ENCODE data around the gene PPM1H. TPM values are rescaled to one million over a fixed set of nuclear protein-coding genes. Genes with fewer than 3 reads are reported as not detected.

The PPM1H gene
- total RNA-seq, 4 donors from 2014 or later: 1.7 to 7.4 (median 3.4) TPM

DNA sequence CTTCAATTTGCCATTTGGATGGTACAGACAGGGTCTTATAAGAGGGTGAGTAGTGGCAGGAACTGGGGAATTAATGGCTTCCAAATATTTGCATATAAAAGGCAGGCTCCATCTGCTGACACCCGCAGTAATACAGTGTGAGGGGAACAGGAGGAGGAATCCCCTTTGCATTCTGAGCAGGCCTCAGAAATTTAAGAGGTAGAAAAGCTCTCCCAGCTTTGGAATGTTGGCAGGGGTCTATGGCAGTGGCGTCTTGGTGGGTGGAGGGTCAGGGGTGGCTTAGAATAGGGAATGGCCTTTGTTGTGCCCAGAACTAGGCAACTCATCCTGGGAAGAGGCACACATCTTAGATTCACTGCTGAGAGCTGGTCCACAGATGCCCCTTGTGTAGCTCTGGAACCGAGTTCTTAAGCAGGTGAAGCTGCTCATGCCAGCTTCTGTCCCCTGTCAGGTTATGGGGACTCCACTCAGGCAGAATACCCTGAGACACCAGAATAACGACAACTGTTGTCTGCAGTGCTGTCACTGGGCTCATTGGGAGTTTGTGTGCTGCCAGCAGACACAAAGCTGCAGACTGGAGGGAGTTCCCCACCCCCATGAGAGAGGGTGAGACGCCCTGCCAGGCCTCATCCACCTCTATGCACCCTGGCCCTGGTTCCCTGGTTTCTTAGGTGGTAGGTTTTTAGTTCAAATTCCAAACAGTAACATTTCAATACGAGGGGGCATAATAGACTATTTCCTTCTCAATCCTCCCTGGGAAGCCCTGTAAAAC, 278.2 kb downstream of the PPM1H start:
- no peaks in the 10 kb centered on the region for H3K9me3 ChIP-seq
- no peak overlapping the region for H3K4me3 ChIP-seq
- no peak overlapping the region for H3K27ac ChIP-seq
- no peaks in the 10 kb centered on the region for H3K4me1 ChIP-seq
- no peak for DNase-seq
- TF ChIP-seq POLR2A (IDR thresholded peaks at IDR 0.05): no peak
- TF ChIP-seq, protein P1, sequence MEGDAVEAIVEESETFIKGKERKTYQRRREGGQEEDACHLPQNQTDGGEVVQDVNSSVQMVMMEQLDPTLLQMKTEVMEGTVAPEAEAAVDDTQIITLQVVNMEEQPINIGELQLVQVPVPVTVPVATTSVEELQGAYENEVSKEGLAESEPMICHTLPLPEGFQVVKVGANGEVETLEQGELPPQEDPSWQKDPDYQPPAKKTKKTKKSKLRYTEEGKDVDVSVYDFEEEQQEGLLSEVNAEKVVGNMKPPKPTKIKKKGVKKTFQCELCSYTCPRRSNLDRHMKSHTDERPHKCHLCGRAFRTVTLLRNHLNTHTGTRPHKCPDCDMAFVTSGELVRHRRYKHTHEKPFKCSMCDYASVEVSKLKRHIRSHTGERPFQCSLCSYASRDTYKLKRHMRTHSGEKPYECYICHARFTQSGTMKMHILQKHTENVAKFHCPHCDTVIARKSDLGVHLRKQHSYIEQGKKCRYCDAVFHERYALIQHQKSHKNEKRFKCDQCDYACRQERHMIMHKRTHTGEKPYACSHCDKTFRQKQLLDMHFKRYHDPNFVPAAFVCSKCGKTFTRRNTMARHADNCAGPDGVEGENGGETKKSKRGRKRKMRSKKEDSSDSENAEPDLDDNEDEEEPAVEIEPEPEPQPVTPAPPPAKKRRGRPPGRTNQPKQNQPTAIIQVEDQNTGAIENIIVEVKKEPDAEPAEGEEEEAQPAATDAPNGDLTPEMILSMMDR (IDR thresholded peaks at IDR 0.05): no peak
- H3K36me3 ChIP-seq: no peaks in the 10 kb centered on the region
- H3K27me3 ChIP-seq: no peaks in the 10 kb centered on the region

DNA sequence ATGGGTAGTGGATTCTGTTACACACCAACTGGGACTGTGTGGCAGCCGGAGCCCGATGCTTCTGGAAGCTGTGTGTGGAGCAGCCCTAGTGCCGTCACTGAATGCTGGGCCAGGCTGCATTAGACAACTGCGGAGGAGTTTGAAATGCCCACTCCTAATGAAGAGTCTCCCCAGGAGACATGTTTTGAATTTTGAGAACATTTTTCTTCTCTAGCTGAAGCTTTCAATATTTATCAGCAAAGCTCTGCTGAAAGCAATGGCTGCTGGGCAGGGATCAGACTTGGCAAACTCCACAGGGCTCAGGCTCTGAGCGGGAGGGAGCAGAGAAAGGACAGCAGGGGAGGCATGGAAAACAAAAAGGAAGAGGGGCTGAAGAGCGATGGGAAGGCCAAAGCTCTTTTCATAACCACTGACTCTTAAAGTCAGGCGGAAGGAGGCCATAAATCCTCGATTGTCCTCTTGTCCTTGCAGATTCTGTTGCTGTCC, 279.2 kb downstream of the PPM1H start:
- H3K4me1 ChIP-seq: no peaks in the 10 kb centered on the region
- H3K27ac ChIP-seq: no peak overlapping the region
- H3K36me3 ChIP-seq: no peaks in the 10 kb centered on the region
- TF ChIP-seq, protein P1 (IDR thresholded peaks at IDR 0.05): no peak
- no peak for TF ChIP-seq POLR2A (IDR thresholded peaks at IDR 0.05)
- H3K4me3 ChIP-seq: no peak overlapping the region
- H3K9me3 ChIP-seq: no peaks in the 10 kb centered on the region
- H3K27me3 ChIP-seq: no peaks in the 10 kb centered on the region
- no peak for DNase-seq

DNA sequence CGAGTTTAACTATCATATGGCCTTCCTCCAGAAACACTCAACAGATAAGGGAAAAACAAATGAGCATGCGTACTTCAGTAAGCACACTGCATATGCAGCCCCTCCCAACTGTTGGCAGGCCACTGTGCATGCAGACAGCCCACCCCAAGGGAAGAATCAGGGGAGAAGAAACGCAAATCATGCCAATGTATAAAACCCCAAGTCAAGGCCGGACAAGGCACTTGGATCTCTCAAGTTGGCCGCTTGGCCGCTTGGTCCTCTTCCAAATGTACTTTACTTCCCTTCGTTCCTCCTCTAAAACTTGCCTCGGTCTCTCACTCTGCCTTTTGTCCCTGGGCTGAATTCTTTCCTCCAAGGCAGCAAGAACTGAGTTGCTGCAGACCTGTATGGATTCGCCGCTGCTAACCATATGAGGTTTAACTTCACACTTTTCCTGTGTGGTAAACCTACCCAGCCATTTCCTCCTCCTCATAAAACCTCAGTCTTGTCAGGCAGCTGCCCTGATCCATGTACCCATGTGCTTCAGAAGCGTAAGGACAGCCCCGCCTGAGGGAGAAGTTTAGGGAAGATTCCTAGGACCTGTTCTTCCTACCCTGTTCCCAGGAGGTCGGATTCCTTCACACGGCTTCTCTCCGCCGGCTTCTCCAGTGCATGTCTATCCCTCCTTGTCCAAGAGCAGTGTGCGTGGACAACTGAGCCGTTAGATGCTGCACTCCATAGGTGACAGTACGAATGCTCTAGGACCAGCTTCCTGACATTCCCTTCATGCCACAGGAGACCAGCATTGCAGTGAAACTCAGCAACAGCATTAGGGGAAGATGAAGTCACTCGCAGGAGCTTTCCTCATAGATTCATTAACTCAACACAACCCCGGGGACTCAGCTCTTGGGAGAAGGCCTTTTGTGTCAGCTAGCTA, 280.4 kb downstream of the PPM1H start:
- TF ChIP-seq, protein P1 (IDR thresholded peaks at IDR 0.05): no peak
- TF ChIP-seq POLR2A (IDR thresholded peaks at IDR 0.05): no peak
- H3K4me3 ChIP-seq: no peak overlapping the region
- H3K27me3 ChIP-seq: no peaks in the 10 kb centered on the region

DNA sequence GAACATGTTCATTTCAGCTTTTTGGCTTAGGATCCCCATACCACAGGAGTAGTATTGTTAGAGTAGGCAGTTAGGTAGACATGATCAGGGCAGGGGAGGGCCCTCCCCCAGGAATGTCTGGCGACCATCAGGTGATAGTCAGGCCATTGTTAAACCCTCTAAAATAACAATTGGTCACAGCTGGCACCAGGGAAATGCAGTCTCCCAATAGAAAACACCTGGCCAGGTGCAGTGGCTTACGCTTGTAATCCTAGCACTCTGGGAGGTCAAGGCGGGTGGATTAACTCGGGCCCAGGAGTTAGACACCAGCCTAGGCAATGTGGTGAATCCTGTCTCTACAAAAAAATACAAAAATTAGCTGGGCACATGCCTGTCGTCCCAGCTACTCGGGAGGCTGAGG, 281.2 kb downstream of the PPM1H start:
- Histone ChIP-seq H3K9me3 (no peaks in the 10 kb centered on the region), H3K4me1 (no peaks in the 10 kb centered on the region), H3K27me3 (no peaks in the 10 kb centered on the region), H3K36me3 (no peaks in the 10 kb centered on the region), H3K27ac (no peak overlapping the region), H3K4me3 (no peak overlapping the region)
- TF ChIP-seq, protein P1 (IDR thresholded peaks at IDR 0.05): no peak
- TF ChIP-seq POLR2A (IDR thresholded peaks at IDR 0.05): no peak
- DNase-seq: no peak

More for the DNA sequence above, 280.4 kb downstream of the PPM1H start:
- no peaks in the 10 kb centered on the region for H3K36me3 ChIP-seq
- H3K27ac ChIP-seq: no peak overlapping the region
- no peaks in the 10 kb centered on the region for H3K9me3 ChIP-seq
- H3K4me1 ChIP-seq: no peaks in the 10 kb centered on the region
- DNase-seq: no peak

DNA sequence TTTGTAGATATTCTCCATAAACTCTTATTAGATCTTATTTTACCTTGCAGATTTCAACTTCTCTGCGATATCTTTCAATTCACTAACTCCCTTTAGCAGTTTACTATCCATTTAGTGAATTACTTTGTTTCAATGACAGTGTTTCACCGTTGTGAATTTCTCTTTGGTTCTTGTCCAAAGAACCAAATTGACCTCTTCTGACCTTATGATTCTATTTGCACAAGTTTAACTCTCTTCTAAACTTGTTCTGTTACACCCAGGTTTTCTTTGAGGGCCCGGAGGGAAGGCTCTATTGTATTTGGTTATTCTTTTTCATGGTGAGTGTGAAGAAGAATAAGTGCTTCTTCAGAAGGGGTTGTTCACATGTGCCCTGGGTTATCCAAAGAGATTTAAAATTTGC, 281.6 kb downstream of the PPM1H start:
- H3K9me3 ChIP-seq: no peaks in the 10 kb centered on the region
- no peak for TF ChIP-seq POLR2A (IDR thresholded peaks at IDR 0.05)
- TF ChIP-seq, protein P1 (IDR thresholded peaks at IDR 0.05): no peak
- H3K4me1 ChIP-seq: no peaks in the 10 kb centered on the region
- no peak for DNase-seq
- no peaks in the 10 kb centered on the region for H3K27me3 ChIP-seq
- no peak overlapping the region for H3K4me3 ChIP-seq
- no peak overlapping the region for H3K27ac ChIP-seq
- no peaks in the 10 kb centered on the region for H3K36me3 ChIP-seq
